ENCODE results near the gene ID3.
A peak's percentile ranks its signal among the peaks of the same experiment; 100 is the strongest.

ID3 gene

GRCh38 chr1:23599125-23599524, 39.8 kb upstream of the ID3 start:
- no peaks in the 10 kb centered on the region for H3K27me3 ChIP-seq (ENCODE audit: insufficient read depth, low read length, poor library complexity)
- peaks cover 29% of the 10 kb centered on the region for H3K4me1 ChIP-seq (ENCODE audit: control insufficient read depth, low read depth, low read length)
- peak overlapping the region; percentile 88 for H3K56ac ChIP-seq (ENCODE audit: low read length)
- H3K36me3 ChIP-seq (ENCODE audit: control insufficient read depth, insufficient read depth, low read length): no peaks in the 10 kb centered on the region
- no peak for DNase-seq
- no peaks in the 10 kb centered on the region for H3K79me1 ChIP-seq (ENCODE audit: low read length)
- H3K4me3 ChIP-seq (ENCODE audit: low read length): no peak overlapping the region
- H3K23ac ChIP-seq (ENCODE audit: low read length): no peak overlapping the region
- peak overlapping the region; percentile 95 for H3K27ac ChIP-seq (ENCODE audit: low read depth, low read length)
- peak overlapping the region; percentile 58 for H3K4ac ChIP-seq (ENCODE audit: low read depth, low read length)
- WGBS (ENCODE audit: extremely low coverage, insufficient coverage, low lambda C conversion rate): no CpG with 5 or more reads among the region's 1 CpG
- peak overlapping the region; percentile 94 for H2AK5ac ChIP-seq (ENCODE audit: low read length)
- no peak overlapping the region for H3K4me2 ChIP-seq (ENCODE audit: low read length)
- H2BK5ac ChIP-seq (ENCODE audit: low read length): peak overlapping the region; percentile 91
- no peaks in the 10 kb centered on the region for H3K79me2 ChIP-seq (ENCODE audit: control insufficient read depth, insufficient read depth, low read length)
- peak overlapping the region; percentile 86 for H2BK120ac ChIP-seq (ENCODE audit: low read depth, low read length)
- no peak overlapping the region for H4K8ac ChIP-seq (ENCODE audit: low read depth, low read length)
- H3K18ac ChIP-seq (ENCODE audit: low read length): peak overlapping the region; percentile 98
- H4K5ac ChIP-seq (ENCODE audit: low read length): peak overlapping the region; percentile 74
- peak overlapping the region; percentile 51 for H3K9ac ChIP-seq (ENCODE audit: low read length)
- H2BK15ac ChIP-seq (replicated peaks; ENCODE audit: low read depth): no peak overlapping the region

GRCh38 chr1:23598424-23598823, 39.1 kb upstream of the ID3 start:
- DNase-seq: peak; percentile 99
- no peak overlapping the region for H3K23ac ChIP-seq (ENCODE audit: low read length)
- H4K8ac ChIP-seq (ENCODE audit: low read depth, low read length): no peak overlapping the region
- H4K5ac ChIP-seq (ENCODE audit: low read length): no peak overlapping the region
- no peaks in the 10 kb centered on the region for H3K36me3 ChIP-seq (ENCODE audit: control insufficient read depth, insufficient read depth, low read length)
- no peak overlapping the region for H3K4me2 ChIP-seq (ENCODE audit: low read length)
- H3K9ac ChIP-seq (ENCODE audit: low read length): no peak overlapping the region
- no peak overlapping the region for H2BK5ac ChIP-seq (ENCODE audit: low read length)
- no CpG with 5 or more reads among the region's 8 CpGs for WGBS (ENCODE audit: extremely low coverage, insufficient coverage, low lambda C conversion rate)
- no peak overlapping the region for H3K4me3 ChIP-seq (ENCODE audit: low read length)
- H3K56ac ChIP-seq (ENCODE audit: low read length): peak overlapping the region; percentile 83
- peak overlapping the region; percentile 95 for H3K27ac ChIP-seq (ENCODE audit: low read depth, low read length)
- H3K79me2 ChIP-seq (ENCODE audit: control insufficient read depth, insufficient read depth, low read length): no peaks in the 10 kb centered on the region
- H3K4me1 ChIP-seq (ENCODE audit: control insufficient read depth, low read depth, low read length): peaks cover 29% of the 10 kb centered on the region
- H2BK15ac ChIP-seq (replicated peaks; ENCODE audit: low read depth): no peak overlapping the region
- H3K4ac ChIP-seq (ENCODE audit: low read depth, low read length): no peak overlapping the region
- H3K27me3 ChIP-seq (ENCODE audit: insufficient read depth, low read length, poor library complexity): no peaks in the 10 kb centered on the region
- H3K79me1 ChIP-seq (ENCODE audit: low read length): no peaks in the 10 kb centered on the region
- H2BK120ac ChIP-seq (ENCODE audit: low read depth, low read length): no peak overlapping the region
- no peak overlapping the region for H3K18ac ChIP-seq (ENCODE audit: low read length)
- no peak overlapping the region for H2AK5ac ChIP-seq (ENCODE audit: low read length)

GRCh38 chr1:23597635-23598388, 38.5 kb upstream of the ID3 start:
- H2BK120ac ChIP-seq (ENCODE audit: low read depth, low read length): peak overlapping the region; percentile 97
- H3K56ac ChIP-seq (ENCODE audit: low read length): peak overlapping the region; percentile 91
- DNase-seq: peak; percentile 91
- no peak overlapping the region for H3K4me3 ChIP-seq (ENCODE audit: low read length)
- H3K36me3 ChIP-seq (ENCODE audit: control insufficient read depth, insufficient read depth, low read length): no peaks in the 10 kb centered on the region
- H3K4me2 ChIP-seq (ENCODE audit: low read length): peak overlapping the region; percentile 17
- peak overlapping the region; percentile 95 for H3K4ac ChIP-seq (ENCODE audit: low read depth, low read length)
- no peaks in the 10 kb centered on the region for H3K79me1 ChIP-seq (ENCODE audit: low read length)
- no CpG with 5 or more reads among the region's 4 CpGs for WGBS (ENCODE audit: extremely low coverage, insufficient coverage, low lambda C conversion rate)
- peaks cover 29% of the 10 kb centered on the region for H3K4me1 ChIP-seq (ENCODE audit: control insufficient read depth, low read depth, low read length)
- H3K27me3 ChIP-seq (ENCODE audit: insufficient read depth, low read length, poor library complexity): no peaks in the 10 kb centered on the region
- H3K27ac ChIP-seq (ENCODE audit: low read depth, low read length): peak overlapping the region; percentile 95
- peak overlapping the region; percentile 77 for H4K8ac ChIP-seq (ENCODE audit: low read depth, low read length)
- H2BK5ac ChIP-seq (ENCODE audit: low read length): peak overlapping the region; percentile 99
- no peaks in the 10 kb centered on the region for H3K79me2 ChIP-seq (ENCODE audit: control insufficient read depth, insufficient read depth, low read length)
- H2BK15ac ChIP-seq (replicated peaks; ENCODE audit: low read depth): no peak overlapping the region
- no peak overlapping the region for H4K5ac ChIP-seq (ENCODE audit: low read length)
- H2AK5ac ChIP-seq (ENCODE audit: low read length): no peak overlapping the region
- peak overlapping the region; percentile 96 for H3K18ac ChIP-seq (ENCODE audit: low read length)
- peak overlapping the region; percentile 48 for H3K9ac ChIP-seq (ENCODE audit: low read length)
- no peak overlapping the region for H3K23ac ChIP-seq (ENCODE audit: low read length)

- Histone ChIP-seq H3K4ac (ENCODE audit: low read depth, low read length) (peak overlapping the region; percentile 88), H3K4me1 (ENCODE audit: control insufficient read depth, low read depth, low read length) (peaks cover 29% of the 10 kb centered on the region), H3K4me3 (ENCODE audit: low read length) (no peak overlapping the region), H2AK5ac (ENCODE audit: low read length) (peak overlapping the region; percentile 71), H3K79me1 (ENCODE audit: low read length) (no peaks in the 10 kb centered on the region), H3K18ac (ENCODE audit: low read length) (peak overlapping the region; percentile 86), H4K8ac (ENCODE audit: low read depth, low read length) (no peak overlapping the region), H2BK5ac (ENCODE audit: low read length) (peak overlapping the region; percentile 97), H3K27me3 (ENCODE audit: insufficient read depth, low read length, poor library complexity) (no peaks in the 10 kb centered on the region), H3K56ac (ENCODE audit: low read length) (peak overlapping the region; percentile 77), H3K23ac (ENCODE audit: low read length) (peak overlapping the region; percentile 48), H3K79me2 (ENCODE audit: control insufficient read depth, insufficient read depth, low read length) (no peaks in the 10 kb centered on the region), H3K4me2 (ENCODE audit: low read length) (no peak overlapping the region), H4K5ac (ENCODE audit: low read length) (peak overlapping the region; percentile 73), H3K36me3 (ENCODE audit: control insufficient read depth, insufficient read depth, low read length) (no peaks in the 10 kb centered on the region), H3K9ac (ENCODE audit: low read length) (no peak overlapping the region), H2BK120ac (ENCODE audit: low read depth, low read length) (peak overlapping the region; percentile 98), H2BK15ac (replicated peaks; ENCODE audit: low read depth) (peak overlapping the region; percentile 96), H3K27ac (ENCODE audit: low read depth, low read length) (peak overlapping the region; percentile 95)
- no peak for DNase-seq
- no CpG with 5 or more reads among the region's 10 CpGs for WGBS (ENCODE audit: extremely low coverage, insufficient coverage, low lambda C conversion rate)
Observed at GRCh38 chr1:23596382-23597358, 37.4 kb upstream of the ID3 start.

- no peak for DNase-seq
- H3K4me1 ChIP-seq (ENCODE audit: control insufficient read depth, low read depth, low read length): peaks cover 22% of the 10 kb centered on the region
- no peaks in the 10 kb centered on the region for H3K27me3 ChIP-seq (ENCODE audit: insufficient read depth, low read length, poor library complexity)
Observed at GRCh38 chr1:23594927-23595353, 35.6 kb upstream of the ID3 start.

More at GRCh38 chr1:23594927-23595353, 35.6 kb upstream of the ID3 start:
- H2BK120ac ChIP-seq (ENCODE audit: low read depth, low read length): peak overlapping the region; percentile 65
- H4K8ac ChIP-seq (ENCODE audit: low read depth, low read length): no peak overlapping the region
- peak overlapping the region; percentile 69 for H3K56ac ChIP-seq (ENCODE audit: low read length)
- H3K79me2 ChIP-seq (ENCODE audit: control insufficient read depth, insufficient read depth, low read length): no peaks in the 10 kb centered on the region
- peak overlapping the region; percentile 83 for H2BK5ac ChIP-seq (ENCODE audit: low read length)
- peak overlapping the region; percentile 96 for H2AK5ac ChIP-seq (ENCODE audit: low read length)
- peak overlapping the region; percentile 35 for H3K27ac ChIP-seq (ENCODE audit: low read depth, low read length)
- no peak overlapping the region for H2BK15ac ChIP-seq (replicated peaks; ENCODE audit: low read depth)
- no peak overlapping the region for H3K4me2 ChIP-seq (ENCODE audit: low read length)
- H3K23ac ChIP-seq (ENCODE audit: low read length): peak overlapping the region; percentile 68
- H3K4ac ChIP-seq (ENCODE audit: low read depth, low read length): peak overlapping the region; percentile 74
- no peak overlapping the region for H3K4me3 ChIP-seq (ENCODE audit: low read length)
- no peak overlapping the region for H3K18ac ChIP-seq (ENCODE audit: low read length)
- no peaks in the 10 kb centered on the region for H3K36me3 ChIP-seq (ENCODE audit: control insufficient read depth, insufficient read depth, low read length)
- H4K5ac ChIP-seq (ENCODE audit: low read length): no peak overlapping the region
- no peaks in the 10 kb centered on the region for H3K79me1 ChIP-seq (ENCODE audit: low read length)
- peak overlapping the region; percentile 36 for H3K9ac ChIP-seq (ENCODE audit: low read length)
- WGBS (ENCODE audit: extremely low coverage, insufficient coverage, low lambda C conversion rate): no CpG with 5 or more reads among the region's 7 CpGs
